ENCODE results near the gene DCAF5.
A peak's percentile ranks its signal among the peaks of the same experiment; 100 is the strongest.

Gene DCAF5

GRCh38 chr14:69139743-69140142, 13.2 kb downstream of the DCAF5 start:
- TF ChIP-seq CTCF (IDR thresholded peaks at IDR 0.05; ENCODE audit: unreplicated experiment in 3 of 3): no peak
- H3K27ac Mint-ChIP-seq: no peak overlapping the region
- no peaks in the 10 kb centered on the region for H3K9me3 Mint-ChIP-seq
- H3K4me3 Mint-ChIP-seq: no peak overlapping the region
- H3K4me1 Mint-ChIP-seq: peaks cover 19% of the 10 kb centered on the region
- peaks cover 22% of the 10 kb centered on the region for H3K36me3 Mint-ChIP-seq (ENCODE audit: low read depth)
- no peaks in the 10 kb centered on the region for H3K27me3 Mint-ChIP-seq (ENCODE audit: low read depth)

- H3K9me3 Mint-ChIP-seq: no peaks in the 10 kb centered on the region
- peak overlapping the region in 2 of 3 experiments; percentile 35 to 44 for H3K27ac Mint-ChIP-seq
- no peak overlapping the region for H3K4me3 Mint-ChIP-seq
- H3K4me1 Mint-ChIP-seq: peaks cover 24% of the 10 kb centered on the region
- peaks cover 18% of the 10 kb centered on the region for H3K36me3 Mint-ChIP-seq (ENCODE audit: low read depth)
- TF ChIP-seq CTCF (IDR thresholded peaks at IDR 0.05; ENCODE audit: unreplicated experiment in 3 of 3): no peak
- H3K27me3 Mint-ChIP-seq (ENCODE audit: low read depth): no peaks in the 10 kb centered on the region
These were observed 14.9 kb downstream of the DCAF5 start for GRCh38 chr14:69137843-69138535.

GRCh38 chr14:69137416-69137815, 15.5 kb downstream of the DCAF5 start:
- Mint-ChIP-seq H3K9me3 (no peaks in the 10 kb centered on the region), H3K36me3 (ENCODE audit: low read depth) (peaks cover 13% of the 10 kb centered on the region), H3K4me1 (peaks cover 28% of the 10 kb centered on the region), H3K27ac (no peak overlapping the region), H3K27me3 (ENCODE audit: low read depth) (no peaks in the 10 kb centered on the region), H3K4me3 (no peak overlapping the region)
- TF ChIP-seq CTCF (IDR thresholded peaks at IDR 0.05; ENCODE audit: unreplicated experiment in 3 of 3): no peak

GRCh38 chr14:69135133-69135532, 17.8 kb downstream of the DCAF5 start:
- H3K4me1 Mint-ChIP-seq: peaks cover 42% of the 10 kb centered on the region
- H3K36me3 Mint-ChIP-seq (ENCODE audit: low read depth): peaks cover 13% of the 10 kb centered on the region
- H3K4me3 Mint-ChIP-seq: no peak overlapping the region
- no peaks in the 10 kb centered on the region for H3K9me3 Mint-ChIP-seq
- no peak for TF ChIP-seq CTCF (IDR thresholded peaks at IDR 0.05; ENCODE audit: unreplicated experiment in 3 of 3)
- H3K27ac Mint-ChIP-seq: no peak overlapping the region
- no peaks in the 10 kb centered on the region for H3K27me3 Mint-ChIP-seq (ENCODE audit: low read depth)

- no peak overlapping the region for H3K27ac Mint-ChIP-seq
- no peak for TF ChIP-seq CTCF (IDR thresholded peaks at IDR 0.05; ENCODE audit: unreplicated experiment in 3 of 3)
- no peaks in the 10 kb centered on the region for H3K9me3 Mint-ChIP-seq
- H3K36me3 Mint-ChIP-seq (ENCODE audit: low read depth): peaks cover 5% of the 10 kb centered on the region
- no peak overlapping the region for H3K4me3 Mint-ChIP-seq
- H3K4me1 Mint-ChIP-seq: peaks cover 47% of the 10 kb centered on the region
- no peaks in the 10 kb centered on the region for H3K27me3 Mint-ChIP-seq (ENCODE audit: low read depth)
These were observed 19.5 kb downstream of the DCAF5 start for GRCh38 chr14:69133206-69134125.
